Right cardiac atrium (tissue), 5 donors: ENCODE data around the gene ADRB1. TPM values are rescaled to one million over a fixed set of nuclear protein-coding genes. Genes with fewer than 3 reads are reported as not detected.

Source experiments
- ATAC-seq, 2 donors: fragments of 200-7000 bp; cut with Tn5 transposase; one replicate each; pipeline versions ENCODE4 v1.8.0 to v1.9.1; 2020; ENCODE audit warnings: moderate library complexity in 2 of 2, mild to moderate bottlenecking in 1 of 2
- DNase-seq, 3 donors: peaks; one replicate each; pipeline ENCODE4 v3.0.0-alpha.2; 2020
- H3K27ac ChIP-seq: one replicate; pipeline ENCODE4 v1.5.1; 2013; ENCODE audit warnings: mild to moderate bottlenecking, low read length, control low read depth, moderate library complexity
- H3K27me3 ChIP-seq: one replicate; pipeline ENCODE4 v1.6.1; 2013; ENCODE audit not compliant: control insufficient read depth, insufficient read depth
- H3K4me1 ChIP-seq: one replicate; pipeline ENCODE4 v1.6.1; 2013; ENCODE audit warnings: low read length; ENCODE audit not compliant: control insufficient read depth, insufficient read depth
- H3K4me3 ChIP-seq: one replicate; pipeline ENCODE4 v1.5.1; 2013; ENCODE audit warnings: low read length, control low read depth
- H3K9me3 ChIP-seq: one replicate; pipeline ENCODE4 v1.6.1; 2013; ENCODE audit warnings: low read length; ENCODE audit not compliant: control insufficient read depth
- WGBS: extraction: QIAGEN DNeasy Blood & Tissue Kit; methylation state at CpG from one replicate; pipeline ENCODE4 v1.1.7; 2013; 5-methylcytosine and 5-hydroxymethylcytosine counted together
- intact Hi-C, 4 donors: fragments of 100-400 bp; cut with DNase I; formaldehyde crosslinking; loops; one replicate each; pipeline versions ENCODE4 v1.11.0 to v1.14.0; 2022 to 2023
- long read RNA-seq, 4 donors: library from polyadenylated mRNA; unstranded; transcript quantifications; one replicate each; pipeline ENCODE4 v2.0.0, GENCODE V29; 2020 to 2021
- polyA plus RNA-seq: library from polyadenylated mRNA; stranded (reverse); fragments of 200-250 nt; gene quantifications from one replicate; pipeline ENCODE4 v1.2.3, GENCODE V29; 2013
- total RNA-seq, 4 donors: library from RNA; stranded (reverse); fragmentation: NEBNext Ultra II Directional; extraction: Animal tissue kit (Norgen Biotek cat#: 25700); gene quantifications; one replicate each; pipeline ENCODE4 v1.2.1, GENCODE V29; 2021
- donor health status: healthy with polysubstance abuse.
- donor health status: DM: no; HTN: yes; CAD: no.
- donor health status: DM: no; HTN: no; CAD: no.
- donor health status: DM: no; HTN: yes; CAD: no; lungs with severe emphysema.
- donor health status: DM: yes; HTN: yes; CAD: no.

Gene ADRB1
- total RNA-seq (10 to 100 TPM; 39.5 to 60.8 (median 47.1) TPM), polyA plus RNA-seq (33.4 TPM)
- long read RNA-seq, donor 1, transcript ADRB1-201 (1 exons, 2,853 nt) = major isoform, 51 of 51 reads
- long read RNA-seq, donor 1, partial matches to known transcripts = 0 of 51 reads
- long read RNA-seq, donor 1, other reads (novel, unspliced or antisense) = 0 of 51 reads
- long read RNA-seq, donor 2, transcript ADRB1-201 (1 exons, 2,853 nt) = major isoform, 49 of 50 reads
- long read RNA-seq, donor 2, partial matches to known transcripts = 0 of 50 reads
- long read RNA-seq, donor 2, other reads (novel, unspliced or antisense) = 1 of 50 reads
- long read RNA-seq, donor 3, transcript ADRB1-201 (1 exons, 2,853 nt) = major isoform, 8 of 8 reads
- long read RNA-seq, donor 3, partial matches to known transcripts = 0 of 8 reads
- long read RNA-seq, donor 3, other reads (novel, unspliced or antisense) = 0 of 8 reads
- long read RNA-seq, donor 4, transcript ADRB1-201 (1 exons, 2,853 nt) = major isoform, 32 of 32 reads
- long read RNA-seq, donor 4, partial matches to known transcripts = 0 of 32 reads
- long read RNA-seq, donor 4, other reads (novel, unspliced or antisense) = 0 of 32 reads

DNA sequence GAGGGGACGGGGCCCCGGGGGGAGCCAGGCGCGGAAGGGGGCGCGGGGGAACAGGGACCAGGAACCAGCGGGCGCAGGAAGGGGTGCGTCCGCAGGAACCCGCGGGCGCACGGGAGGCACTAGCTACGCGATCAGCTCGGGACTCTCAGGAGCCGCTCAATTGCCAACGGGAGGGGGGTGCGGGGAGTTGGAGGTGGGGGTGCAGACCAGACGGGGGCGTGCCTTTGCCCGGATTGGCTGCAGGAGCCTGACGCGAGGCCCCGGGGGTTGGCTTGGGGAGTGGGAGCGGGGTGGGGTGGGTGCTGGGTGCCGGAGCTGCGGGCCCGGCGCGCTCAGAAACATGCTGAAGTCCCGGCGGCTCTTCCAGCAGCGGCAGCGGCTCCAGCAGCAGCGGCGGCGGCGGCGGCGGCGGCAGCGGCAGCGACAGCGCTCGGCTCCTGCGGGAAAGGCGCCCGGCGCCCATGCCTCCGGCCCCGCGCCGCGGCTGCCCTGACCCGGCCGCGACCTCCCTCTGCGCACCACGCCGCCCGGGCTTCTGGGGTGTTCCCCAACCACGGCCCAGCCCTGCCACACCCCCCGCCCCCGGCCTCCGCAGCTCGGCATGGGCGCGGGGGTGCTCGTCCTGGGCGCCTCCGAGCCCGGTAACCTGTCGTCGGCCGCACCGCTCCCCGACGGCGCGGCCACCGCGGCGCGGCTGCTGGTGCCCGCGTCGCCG is at the start of gene ADRB1:
Gene ADRB1, plus strand, starts transcription at position 335 of the 715 bp plus-strand sequence. Its CDS starts 267 bp downstream, at position 602.
- intact Hi-C loops = loop anchor here in 3 of 4 donors (10.0 kb wide), 4 partner anchors 51 to 189 kb away; partner anchors contain the start of genes DCLRE1A (in 1 of the 3) and NHLRC2 (in 1 of the 3)
- Histone ChIP-seq H3K4me1 (no peaks in the 10 kb centered on the region), H3K4me3 (peak within 1 kb of the TSS; percentile 61), H3K27me3 (no peaks in the 10 kb centered on the region), H3K9me3 (no peaks in the 10 kb centered on the region), H3K27ac (peak within 1 kb of the TSS; percentile 97)
- WGBS = 1% methylated on average over 89 of the region's 90 CpGs
- DNase-seq = peak; percentile 94 to 98 (median 98)
- peak; percentile 94 to 95 for ATAC-seq

DNA sequence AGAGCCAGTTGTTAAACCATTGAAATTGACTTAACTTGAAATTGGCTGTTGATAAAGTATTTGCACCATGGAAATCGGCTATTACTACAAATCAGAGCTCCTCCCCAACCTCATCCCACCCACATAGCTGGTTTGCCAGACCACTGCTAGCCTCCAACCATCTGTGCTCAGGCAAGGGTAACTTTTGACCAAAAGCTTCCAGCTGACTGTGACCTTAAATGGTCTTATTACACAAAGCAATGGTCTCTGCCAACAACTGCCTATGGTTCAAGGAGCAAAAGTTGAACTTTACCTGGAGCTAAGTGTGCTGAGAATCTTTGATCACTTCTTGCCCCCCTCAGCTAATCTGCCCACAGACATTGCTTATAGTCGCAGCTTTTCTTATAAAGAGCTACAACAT is 48.5 kb upstream of the ADRB1 start:
- peak in 1 of 2 donors; percentile 32 for ATAC-seq

DNA sequence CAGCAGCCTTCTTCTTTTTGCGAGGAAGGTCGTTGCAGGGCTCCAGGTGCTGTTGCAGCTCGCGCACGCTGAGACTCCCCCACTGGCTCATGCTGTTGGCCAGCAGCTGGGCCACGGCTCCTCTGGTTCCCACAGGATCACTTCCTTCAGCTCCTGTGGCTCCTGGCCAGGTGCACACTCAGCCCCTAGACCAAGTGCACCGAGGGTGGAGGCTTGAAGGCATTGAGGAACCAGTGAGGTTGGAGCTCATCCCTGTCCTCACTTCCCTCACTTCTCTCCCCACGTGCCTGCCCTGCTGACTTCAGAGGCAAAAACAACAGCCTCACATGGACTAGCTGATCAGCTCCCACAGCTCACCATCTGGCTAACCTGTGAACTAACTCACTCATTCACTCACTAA is 46.2 kb upstream of the ADRB1 start:
- ATAC-seq (no peak), DNase-seq (peak in 2 of 3 donors; percentile 68 to 70)
- intact Hi-C loops = no loop called here
- H3K27ac ChIP-seq = no peak overlapping the region
- no peaks in the 10 kb centered on the region for H3K27me3 ChIP-seq
- peaks cover 3% of the 10 kb centered on the region for H3K4me1 ChIP-seq
- H3K9me3 ChIP-seq = no peaks in the 10 kb centered on the region
- 57% methylated on average over 8 of the region's 8 CpGs for whole genome bisulfite sequencing
- H3K4me3 ChIP-seq = no peak overlapping the region

More for the DNA sequence above, 48.5 kb upstream of the ADRB1 start:
- Histone ChIP-seq H3K9me3 (no peaks in the 10 kb centered on the region), H3K27me3 (no peaks in the 10 kb centered on the region), H3K27ac (no peak overlapping the region), H3K4me1 (peaks cover 5% of the 10 kb centered on the region), H3K4me3 (no peak overlapping the region)
- DNase-seq = peak in 1 of 3 donors; percentile 73
- WGBS = 75% methylated on average over 2 of the region's 2 CpGs
- intact Hi-C loops = no loop called here

DNA sequence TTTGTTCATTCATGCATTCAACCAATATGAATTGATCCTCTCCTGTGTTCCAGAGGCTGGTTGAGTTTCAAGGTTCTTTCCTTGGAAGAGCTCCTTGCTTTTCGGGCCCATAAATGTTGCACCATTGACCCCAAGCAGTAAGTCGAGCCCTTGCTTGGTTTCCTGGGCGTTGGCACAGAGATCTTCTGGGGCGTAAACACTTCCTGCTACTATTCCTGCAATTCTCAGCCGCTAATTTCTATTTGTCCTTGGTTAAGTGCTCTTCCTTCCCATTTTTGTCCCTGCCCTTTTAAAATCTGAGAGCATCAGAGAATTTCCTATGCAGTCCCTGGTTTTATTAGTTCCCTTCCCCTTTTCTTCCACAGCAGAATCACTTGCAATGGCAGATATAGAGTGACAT is 44.1 kb upstream of the ADRB1 start:
- H3K27ac ChIP-seq = no peak overlapping the region
- H3K4me1 ChIP-seq = peaks cover 3% of the 10 kb centered on the region
- H3K9me3 ChIP-seq = no peaks in the 10 kb centered on the region
- no peaks in the 10 kb centered on the region for H3K27me3 ChIP-seq
- WGBS = 63% methylated on average over 5 of the region's 5 CpGs
- intact Hi-C loops = no loop called here
- no peak overlapping the region for H3K4me3 ChIP-seq
- ATAC-seq = peak in 1 of 2 donors; percentile 45
- DNase-seq = no peak

DNA sequence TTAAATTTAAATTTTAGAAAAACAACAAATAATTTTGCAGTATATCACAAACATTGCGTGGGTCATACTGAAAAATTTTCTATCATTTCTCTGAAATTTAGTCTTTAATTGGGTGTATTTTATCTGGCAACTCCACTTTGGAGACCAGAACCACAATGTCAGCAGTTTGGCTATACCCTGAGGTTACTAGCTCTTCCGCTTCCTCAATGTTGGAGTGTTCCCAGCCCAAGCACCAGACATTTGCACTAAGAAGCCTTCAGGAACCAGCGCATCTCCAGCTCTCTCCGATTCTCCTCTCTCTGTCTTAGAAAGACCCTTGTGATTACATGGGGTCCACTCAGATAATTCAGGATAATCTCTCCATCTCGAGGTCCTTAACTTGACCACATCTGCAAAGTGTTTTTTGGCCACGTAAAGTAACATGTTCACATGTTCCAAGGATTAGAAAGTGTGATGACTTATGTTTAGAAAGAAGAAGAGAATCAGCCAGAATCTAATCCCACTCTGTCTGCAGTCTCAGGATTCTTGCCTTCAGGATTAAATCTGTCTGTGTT is 43.1 kb upstream of the ADRB1 start:
- Histone ChIP-seq H3K27me3 (no peaks in the 10 kb centered on the region), H3K9me3 (no peaks in the 10 kb centered on the region), H3K4me1 (peaks cover 5% of the 10 kb centered on the region), H3K4me3 (no peak overlapping the region), H3K27ac (no peak overlapping the region)
- no peak for ATAC-seq
- WGBS = 85% methylated on average over 6 of the region's 6 CpGs
- no peak for DNase-seq
- intact Hi-C loops = no loop called here

DNA sequence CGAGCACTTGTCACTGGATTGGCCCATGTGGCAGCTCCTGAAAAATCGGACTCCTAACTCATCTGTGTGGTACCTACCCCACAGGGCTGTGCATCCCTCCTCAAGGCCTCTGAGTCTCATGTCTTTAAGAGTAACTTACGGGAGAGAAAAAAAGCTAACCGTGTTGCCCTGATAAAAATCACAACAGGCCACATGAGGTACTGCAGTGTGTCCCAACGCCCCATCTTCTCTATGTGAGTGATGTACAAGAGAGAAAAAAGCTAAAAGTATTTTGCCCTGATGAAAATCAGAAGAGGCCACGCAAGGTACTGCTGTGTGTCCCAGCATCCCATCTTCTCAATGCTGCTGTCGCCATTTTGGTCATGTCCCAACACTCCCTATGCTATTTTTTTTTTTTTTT is 41.2 kb upstream of the ADRB1 start:
- no peak overlapping the region for H3K27ac ChIP-seq
- whole genome bisulfite sequencing = 79% methylated on average over 7 of the region's 7 CpGs
- no peak overlapping the region for H3K4me3 ChIP-seq
- ATAC-seq = no peak
- peaks cover 3% of the 10 kb centered on the region for H3K4me1 ChIP-seq
- H3K27me3 ChIP-seq = no peaks in the 10 kb centered on the region
- intact Hi-C loops = no loop called here
- H3K9me3 ChIP-seq = no peaks in the 10 kb centered on the region
- no peak for DNase-seq

DNA sequence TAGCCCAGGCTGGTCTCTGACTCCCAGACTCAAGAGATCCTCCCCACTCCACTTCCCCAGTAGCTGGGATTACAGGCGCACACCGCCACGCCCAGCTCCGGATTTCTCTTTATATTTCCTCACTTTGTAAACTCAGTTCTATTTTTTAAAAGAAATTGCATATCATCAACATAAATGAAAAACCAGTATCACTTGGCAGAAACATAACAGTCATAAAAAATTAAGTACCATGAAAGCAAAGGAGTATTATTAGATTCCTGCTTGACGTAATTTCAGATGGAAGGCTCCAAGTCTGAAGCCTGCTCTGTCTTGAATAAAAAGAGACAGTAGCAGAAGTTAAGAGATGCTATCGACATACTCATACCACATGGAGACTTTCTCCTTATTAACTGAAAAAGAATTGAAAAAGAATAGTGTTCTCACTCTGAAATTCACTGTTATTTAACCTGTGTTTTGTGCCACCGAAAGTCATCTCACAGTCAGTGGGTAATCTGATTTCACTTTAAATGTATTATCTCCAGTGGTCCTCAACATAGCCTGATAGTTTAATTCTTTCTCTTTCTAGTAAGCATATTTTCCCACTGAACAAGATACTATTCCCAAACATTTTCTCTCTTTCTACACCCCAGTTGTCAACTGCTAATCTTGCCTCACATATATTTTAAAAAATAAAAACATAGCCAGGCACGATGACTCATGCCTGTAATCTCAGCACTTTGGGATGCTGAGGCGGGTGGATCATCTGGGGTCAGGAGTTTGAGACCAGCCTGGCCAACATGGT is 40.3 kb upstream of the ADRB1 start:
- 74% methylated on average over 9 of the region's 9 CpGs for WGBS
- H3K27me3 ChIP-seq = no peaks in the 10 kb centered on the region
- peaks cover 4% of the 10 kb centered on the region for H3K4me1 ChIP-seq
- H3K27ac ChIP-seq = no peak overlapping the region
- H3K9me3 ChIP-seq = no peaks in the 10 kb centered on the region
- H3K4me3 ChIP-seq = no peak overlapping the region
- intact Hi-C loops = no loop called here
- DNase-seq = no peak
- no peak for ATAC-seq

DNA sequence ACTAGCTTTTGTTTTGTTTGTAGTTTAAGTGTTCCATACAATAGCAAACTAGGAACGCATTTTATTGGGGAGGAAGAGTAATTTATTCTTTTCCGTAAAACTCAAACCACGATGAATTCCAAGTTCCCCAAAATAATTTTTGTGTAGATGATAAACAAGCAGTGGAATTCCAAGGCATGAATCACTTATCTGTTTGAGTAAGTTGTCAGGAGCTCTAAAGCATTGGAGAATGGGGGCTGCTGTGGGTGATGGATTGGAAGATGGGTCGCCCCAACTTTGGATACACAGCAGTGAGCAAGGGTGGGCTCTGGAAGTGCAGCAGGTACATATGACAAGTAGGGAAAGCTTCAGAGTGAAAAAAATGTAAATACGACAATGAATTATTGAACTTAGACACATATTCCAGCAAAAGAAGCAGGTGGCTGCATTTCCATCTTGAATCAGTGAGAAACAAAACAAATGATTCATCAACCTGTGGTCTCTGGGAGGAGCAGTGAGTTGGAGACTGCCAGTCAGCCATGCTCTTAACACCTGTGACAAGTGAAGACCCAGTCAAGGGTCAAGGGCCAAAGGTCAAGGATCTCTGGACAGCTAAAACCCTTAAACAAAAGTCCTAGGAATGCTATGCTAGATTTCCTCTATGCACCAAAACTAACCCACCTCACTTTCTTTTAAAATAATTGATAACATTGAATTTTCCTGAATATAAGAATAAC is 34.2 kb upstream of the ADRB1 start:
- no peaks in the 10 kb centered on the region for H3K27me3 ChIP-seq
- ATAC-seq = no peak
- intact Hi-C loops = no loop called here
- DNase-seq = no peak
- no peak overlapping the region for H3K4me3 ChIP-seq
- H3K27ac ChIP-seq = no peak overlapping the region
- H3K9me3 ChIP-seq = no peaks in the 10 kb centered on the region
- H3K4me1 ChIP-seq = peaks cover 4% of the 10 kb centered on the region
- WGBS = 80% methylated on average over 5 of the region's 5 CpGs

DNA sequence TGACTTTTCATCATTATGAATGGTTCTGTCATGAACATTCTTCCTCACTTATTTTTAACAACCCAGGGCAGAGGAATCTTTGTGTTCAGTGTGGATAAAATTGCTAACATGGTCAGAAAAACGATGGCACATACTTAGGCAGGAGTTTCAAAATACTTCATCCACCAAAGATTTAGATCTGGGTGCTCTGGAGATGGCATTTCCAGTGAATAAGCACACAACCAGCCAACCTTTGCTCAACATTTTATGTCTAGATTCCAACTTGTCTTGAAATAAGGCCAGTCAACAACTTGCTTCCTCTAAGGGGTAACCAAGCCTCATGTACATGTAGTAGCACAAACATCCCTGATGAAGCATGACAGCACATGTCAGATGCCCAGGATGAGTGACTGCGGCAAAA is 33.4 kb upstream of the ADRB1 start:
- H3K4me3 ChIP-seq = no peak overlapping the region
- intact Hi-C loops = no loop called here
- DNase-seq (no peak), ATAC-seq (no peak)
- 65% methylated on average over 2 of the region's 2 CpGs for WGBS
- no peaks in the 10 kb centered on the region for H3K9me3 ChIP-seq
- no peaks in the 10 kb centered on the region for H3K27me3 ChIP-seq
- H3K27ac ChIP-seq = no peak overlapping the region
- peaks cover 3% of the 10 kb centered on the region for H3K4me1 ChIP-seq

DNA sequence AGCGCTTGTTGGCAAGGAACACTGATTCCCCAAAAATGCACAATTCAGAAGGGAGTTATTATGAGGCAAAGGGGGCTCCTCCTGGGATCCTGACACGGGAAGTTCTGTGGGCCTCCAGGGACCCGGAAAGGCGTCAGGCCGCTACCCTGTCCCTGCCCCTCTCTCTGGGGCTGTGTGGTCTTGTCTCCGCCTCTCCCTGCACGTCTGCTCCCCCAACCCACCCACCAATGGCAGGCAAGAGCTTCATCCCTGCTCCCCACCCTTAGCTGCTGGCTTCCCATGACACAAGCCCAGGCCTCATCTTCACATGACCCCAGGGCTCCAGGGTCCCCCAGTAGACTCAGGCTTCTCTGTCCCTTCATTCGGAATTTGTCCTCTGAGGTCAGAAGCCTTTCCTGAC is 31.0 kb upstream of the ADRB1 start:
- H3K27ac ChIP-seq = no peak overlapping the region
- peak; percentile 43 to 63 for ATAC-seq
- H3K4me1 ChIP-seq = peaks cover 2% of the 10 kb centered on the region
- 80% methylated on average over 8 of the region's 8 CpGs for WGBS
- DNase-seq = peak in 1 of 3 donors; percentile 73
- no peaks in the 10 kb centered on the region for H3K9me3 ChIP-seq
- no peak overlapping the region for H3K4me3 ChIP-seq
- no peaks in the 10 kb centered on the region for H3K27me3 ChIP-seq
- intact Hi-C loops = no loop called here
